Ovary (tissue), 3 donors: Measurements from ENCODE around the gene BRICD5.

Experiments used
- CTCF ChIP-seq, 3 donors: fragments of 450-650 bp in 2 of 3; fragments of 200-600 bp in 1 of 3; IDR thresholded peaks; one replicate each; pipeline versions ENCODE4 v1.5.1 to v1.8.0; 2016 to 2022; ENCODE audit warnings: antibody characterized with exemption in 3 of 3, mild to moderate bottlenecking in 1 of 3
- EP300 ChIP-seq: sonication (generic); formaldehyde crosslinking; IDR thresholded peaks from one replicate; pipeline ENCODE4 v1.6.1; 2017; ENCODE audit warnings: antibody characterized with exemption
- POLR2A ChIP-seq: fragments of 450-650 bp; IDR thresholded peaks from one replicate; pipeline ENCODE4 v1.6.1; 2017; ENCODE audit warnings: antibody characterized with exemption, mild to moderate bottlenecking, moderate library complexity
- donor health status: DM: no; HTN: no; CAD: no.

- TF ChIP-seq EP300: no peak
- TF ChIP-seq CTCF (IDR thresholded peaks at IDR 0.05): no peak
- no peak for TF ChIP-seq POLR2A
Observed at GRCh38 chr16:2208772-2209171, 1.9 kb downstream of the BRICD5 start.
